NAMALWA (cell line): ENCODE data around the gene LCN2.
"Not testable (repeated sequence)": the region's sequence is repeated elsewhere in the genome, so short reads cannot be mapped to it uniquely, and the experiment has no call there.

Source experiments
- DNase-seq: peaks from one replicate; pipeline ENCODE4 v3.0.0-alpha.2; 2015; ENCODE audit warnings: low spot score

The LCN2 gene

GRCh38 chr9:128149001-128149701 is at the start of gene LCN2:
LCN2 (plus strand) TSS chr9:128149453; CDS start chr9:128149526, 73 bp downstream.
- DNase-seq = no peak

- no peak for DNase-seq
Observed at GRCh38 chr9:128099932-128100491, 49.2 kb upstream of the LCN2 start.

DNA sequence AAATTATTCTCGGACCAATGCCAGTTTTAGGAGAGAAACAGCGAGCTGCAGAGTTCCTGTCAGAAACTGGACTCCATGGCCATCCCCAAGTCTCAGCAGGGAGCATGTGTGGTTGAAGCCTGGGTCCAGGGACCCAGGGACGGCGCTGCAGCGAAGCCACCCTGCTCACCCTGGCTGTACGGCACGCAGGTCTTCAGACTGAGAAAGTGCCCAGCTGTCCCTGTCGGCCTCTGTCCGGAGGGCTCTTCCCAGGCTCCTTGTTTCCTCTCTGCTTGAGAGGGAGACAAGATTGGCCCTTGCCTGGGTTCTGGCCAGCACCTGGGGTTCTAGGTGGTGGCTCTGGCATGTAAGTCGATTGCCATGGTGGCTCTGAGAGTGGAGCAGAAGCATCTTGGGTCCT is 48.7 kb upstream of the LCN2 start:
- no peak for DNase-seq

GRCh38 chr9:128101231-128101661 is 48.0 kb upstream of the LCN2 start:
- no peak for DNase-seq

DNA sequence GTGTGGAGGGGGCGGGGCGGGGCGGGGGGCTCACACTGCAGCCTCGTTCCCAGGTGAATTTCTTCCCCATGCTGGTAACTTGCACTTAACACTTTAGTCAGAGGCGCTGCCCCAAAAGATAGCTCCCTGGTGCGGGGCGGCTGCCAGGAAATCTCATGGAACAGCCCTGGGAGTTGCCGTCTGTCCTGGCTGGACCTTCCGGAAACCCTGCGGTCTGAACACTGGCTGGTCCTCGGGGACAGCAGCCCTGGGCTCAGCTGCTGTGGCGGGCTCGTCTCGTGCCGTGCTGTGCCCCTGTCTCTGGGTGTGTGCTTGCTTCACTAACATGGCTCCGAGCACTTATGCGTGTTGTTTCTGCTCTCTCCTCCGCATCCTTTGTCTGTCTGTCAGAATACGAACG is 47.6 kb upstream of the LCN2 start:
- DNase-seq = no peak

GRCh38 chr9:128102196-128102595 is 47.1 kb upstream of the LCN2 start:
- no peak for DNase-seq

DNA sequence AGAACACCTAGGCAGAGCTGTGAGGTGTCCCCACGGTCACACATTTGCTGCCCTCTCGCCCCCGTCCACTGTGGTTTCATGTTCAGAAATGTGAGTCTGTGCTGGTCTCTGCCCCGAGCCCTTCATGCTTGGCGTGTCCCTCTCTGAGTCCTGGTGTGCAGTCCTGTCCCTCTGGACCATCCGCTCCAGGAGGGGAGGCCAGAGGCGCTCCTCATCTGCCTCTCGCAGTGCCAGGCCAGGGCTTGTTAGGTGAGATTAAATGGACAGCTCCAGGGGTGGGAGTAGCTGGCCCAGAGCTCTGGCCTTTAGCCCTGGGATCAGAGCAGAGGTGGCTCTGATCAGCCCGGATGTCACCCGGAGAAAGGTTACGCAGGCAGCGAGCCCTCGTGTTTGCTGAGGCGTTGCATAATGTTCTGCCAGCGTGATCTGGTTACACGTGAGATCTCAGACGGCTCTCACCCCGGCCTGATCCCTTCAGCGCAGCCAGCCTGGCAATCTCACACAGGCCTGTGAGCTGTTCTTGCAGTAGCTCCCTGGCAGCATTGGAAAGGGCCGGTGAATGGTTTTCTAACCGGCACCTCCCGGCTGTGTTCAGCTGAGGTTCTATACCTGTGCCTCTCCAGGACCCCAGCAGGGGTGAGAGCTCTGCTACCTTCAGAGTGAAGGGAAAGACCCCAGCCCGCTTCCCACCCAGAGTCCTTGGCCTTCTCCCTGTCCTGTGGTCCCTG is 46.2 kb upstream of the LCN2 start:
- no peak for DNase-seq

DNA sequence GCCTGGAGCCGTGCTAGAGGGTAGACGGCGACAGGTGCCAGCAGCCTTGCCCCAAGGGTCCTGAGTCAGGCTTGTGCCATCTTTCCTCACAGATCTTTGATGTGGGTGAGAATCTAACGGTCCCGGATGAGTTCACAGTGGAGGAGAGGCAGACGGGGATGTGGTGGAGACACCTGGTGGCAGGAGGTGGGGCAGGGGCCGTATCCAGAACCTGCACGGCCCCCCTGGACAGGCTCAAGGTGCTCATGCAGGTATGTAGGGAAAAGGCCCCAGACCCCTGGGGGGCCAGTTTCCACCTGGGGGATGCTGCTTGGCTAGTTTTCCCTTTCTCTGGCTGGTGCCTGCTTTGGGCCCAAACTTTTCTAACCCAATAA is 45.7 kb upstream of the LCN2 start:
- DNase-seq = no peak

DNA sequence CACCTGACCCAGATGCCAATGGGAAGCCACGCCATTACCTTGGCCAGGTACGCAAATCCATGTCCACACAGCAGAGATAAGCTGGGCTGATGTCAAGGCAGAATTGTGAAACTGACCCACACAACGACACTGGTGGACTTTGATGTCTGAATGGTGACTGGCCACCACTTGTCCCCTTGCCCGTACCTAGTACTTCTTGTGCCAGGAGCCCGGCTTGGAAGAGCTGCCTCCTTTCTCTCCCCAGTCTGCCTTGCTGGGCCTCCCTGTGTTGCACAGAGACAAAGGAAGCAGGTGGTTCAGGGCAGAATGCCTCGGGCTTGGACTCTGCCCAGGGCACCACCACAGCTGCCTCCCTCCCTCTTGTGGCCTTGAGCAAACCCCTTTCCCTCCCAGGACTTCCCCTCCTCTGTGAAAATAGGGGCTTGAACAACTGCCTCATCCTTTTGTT is 45.1 kb upstream of the LCN2 start:
- no peak for DNase-seq

GRCh38 chr9:128105538-128106175 is 43.6 kb upstream of the LCN2 start:
- DNase-seq = no peak

DNA sequence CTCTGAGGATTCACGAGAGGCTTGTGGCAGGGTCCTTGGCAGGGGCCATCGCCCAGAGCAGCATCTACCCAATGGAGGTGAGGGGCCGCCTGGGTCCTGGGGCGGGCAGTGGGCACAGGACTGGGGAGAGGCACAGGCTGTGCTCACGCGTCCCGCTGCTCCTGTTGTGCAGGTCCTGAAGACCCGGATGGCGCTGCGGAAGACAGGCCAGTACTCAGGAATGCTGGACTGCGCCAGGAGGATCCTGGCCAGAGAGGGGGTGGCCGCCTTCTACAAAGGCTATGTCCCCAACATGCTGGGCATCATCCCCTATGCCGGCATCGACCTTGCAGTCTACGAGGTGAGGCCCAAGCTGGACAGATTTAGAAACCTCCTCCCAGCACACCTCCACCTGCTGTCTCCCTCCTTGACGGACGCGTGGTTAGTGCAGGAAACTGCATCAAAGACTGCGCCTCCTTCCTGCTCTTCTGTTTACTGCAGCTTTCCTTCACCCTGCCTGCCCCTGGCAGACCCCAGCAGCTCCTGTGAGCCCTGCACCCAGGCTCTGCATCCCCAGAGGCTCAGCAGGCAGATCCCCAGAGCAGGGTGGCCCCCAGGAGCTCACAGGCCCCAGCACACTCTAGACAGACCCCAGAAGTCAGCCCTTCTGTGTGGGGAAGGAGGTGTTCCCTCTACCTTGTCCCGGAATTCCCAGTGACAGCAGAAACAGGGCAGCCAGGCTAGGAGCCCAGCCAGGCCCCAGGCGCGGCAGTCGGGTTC is 42.9 kb upstream of the LCN2 start:
- DNase-seq = no peak

GRCh38 chr9:128106940-128107467 is 42.2 kb upstream of the LCN2 start:
- DNase-seq = no peak

GRCh38 chr9:128107468-128108268 is 41.6 kb upstream of the LCN2 start:
- DNase-seq = no peak

DNA sequence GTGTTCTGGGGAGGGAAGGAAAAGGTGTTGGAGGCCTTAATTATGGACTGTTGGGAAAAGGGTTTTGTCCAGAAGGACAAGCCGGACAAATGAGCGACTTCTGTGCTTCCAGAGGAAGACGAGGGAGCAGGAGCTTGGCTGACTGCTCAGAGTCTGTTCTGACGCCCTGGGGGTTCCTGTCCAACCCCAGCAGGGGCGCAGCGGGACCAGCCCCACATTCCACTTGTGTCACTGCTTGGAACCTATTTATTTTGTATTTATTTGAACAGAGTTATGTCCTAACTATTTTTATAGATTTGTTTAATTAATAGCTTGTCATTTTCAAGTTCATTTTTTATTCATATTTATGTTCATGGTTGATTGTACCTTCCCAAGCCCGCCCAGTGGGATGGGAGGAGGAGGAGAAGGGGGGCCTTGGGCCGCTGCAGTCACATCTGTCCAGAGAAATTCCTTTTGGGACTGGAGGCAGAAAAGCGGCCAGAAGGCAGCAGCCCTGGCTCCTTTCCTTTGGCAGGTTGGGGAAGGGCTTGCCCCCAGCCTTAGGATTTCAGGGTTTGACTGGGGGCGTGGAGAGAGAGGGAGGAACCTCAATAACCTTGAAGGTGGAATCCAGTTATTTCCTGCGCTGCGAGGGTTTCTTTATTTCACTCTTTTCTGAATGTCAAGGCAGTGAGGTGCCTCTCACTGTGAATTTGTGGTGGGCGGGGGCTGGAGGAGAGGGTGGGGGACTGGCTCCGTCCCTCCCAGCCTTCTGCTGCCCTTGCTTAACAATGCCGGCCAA is 40.8 kb upstream of the LCN2 start:
- no peak for DNase-seq

DNA sequence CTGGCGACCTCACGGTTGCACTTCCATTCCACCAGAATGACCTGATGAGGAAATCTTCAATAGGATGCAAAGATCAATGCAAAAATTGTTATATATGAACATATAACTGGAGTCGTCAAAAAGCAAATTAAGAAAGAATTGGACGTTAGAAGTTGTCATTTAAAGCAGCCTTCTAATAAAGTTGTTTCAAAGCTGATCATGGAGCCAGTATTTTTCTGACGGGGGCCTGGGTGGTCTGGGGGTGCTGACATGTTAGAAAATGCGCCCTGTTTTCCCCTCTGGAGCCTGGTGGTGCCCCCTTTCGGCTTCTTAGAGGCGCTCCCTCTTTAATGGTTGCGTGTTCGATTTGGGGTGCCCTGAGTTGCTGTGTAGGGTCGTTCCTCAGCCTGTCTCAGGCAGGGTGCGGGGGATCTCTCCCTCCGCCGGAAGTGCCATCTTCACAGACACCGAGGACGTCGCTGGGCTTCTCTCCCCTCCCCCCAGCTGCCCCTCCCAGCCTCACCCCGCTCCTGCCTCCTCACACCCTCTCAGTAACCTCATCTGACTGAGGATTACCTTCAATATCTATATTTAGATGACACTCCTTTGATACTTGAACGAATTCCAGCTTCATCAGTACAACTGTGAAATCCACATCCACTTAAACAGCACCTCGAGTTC is 40.1 kb upstream of the LCN2 start:
- no peak for DNase-seq

DNA sequence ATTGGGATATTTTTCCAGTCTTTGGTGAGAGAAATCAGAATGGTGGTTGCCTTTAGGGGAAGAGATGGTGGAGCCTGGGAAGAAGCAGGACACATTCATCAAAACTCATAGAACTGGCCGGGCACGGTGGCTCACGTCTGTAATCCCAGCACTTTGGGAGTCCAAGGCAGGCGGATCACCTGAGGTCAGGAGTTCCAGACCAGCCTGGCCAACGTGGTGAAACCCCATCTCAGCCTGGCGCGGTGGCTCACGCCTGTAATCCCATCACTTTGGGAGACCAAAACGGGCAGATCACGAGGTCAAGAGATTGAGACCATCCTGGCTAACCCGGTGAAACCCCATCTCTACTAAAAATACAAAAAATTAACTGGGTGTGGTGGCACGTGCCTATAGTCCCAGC is 37.5 kb upstream of the LCN2 start:
- DNase-seq = not testable (repeated sequence)

DNA sequence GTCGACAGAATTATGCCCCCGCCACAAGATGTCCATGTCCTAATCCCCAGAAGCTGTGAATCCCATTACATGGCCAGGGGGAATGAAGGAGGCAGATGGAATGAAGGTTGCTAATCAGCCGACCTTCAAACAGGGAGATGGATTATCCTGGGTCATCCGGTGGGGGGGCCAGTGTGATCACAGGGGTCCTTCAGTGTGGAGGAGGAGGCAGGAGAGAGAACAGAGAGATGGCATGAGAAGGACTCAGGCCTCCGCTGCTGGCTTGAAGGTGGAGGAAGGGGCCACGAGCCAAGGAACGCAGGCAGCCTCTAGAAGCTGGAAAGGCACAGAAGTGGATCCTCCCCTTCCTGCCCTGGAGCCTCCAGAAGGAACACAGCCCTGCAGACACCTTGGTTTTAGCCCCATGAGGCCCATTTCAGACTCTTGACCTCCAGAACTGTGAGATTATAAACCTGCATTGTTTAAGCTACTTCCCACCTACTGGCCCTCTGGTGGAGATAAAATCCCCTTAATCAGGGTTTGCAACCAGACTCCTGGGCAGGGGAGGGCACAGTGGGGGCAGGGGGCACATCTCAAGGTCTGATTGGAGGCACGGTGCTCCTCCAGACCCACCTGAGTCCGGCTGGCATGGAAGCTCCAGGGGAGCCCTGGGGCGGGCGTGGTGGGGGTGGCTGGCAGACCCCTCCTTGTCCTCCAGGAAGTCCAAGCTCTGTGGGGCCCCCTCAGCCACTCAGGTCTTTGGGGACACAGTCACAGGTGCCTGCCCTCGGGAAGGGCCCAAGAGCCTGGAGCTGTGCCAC is 35.5 kb upstream of the LCN2 start:
- DNase-seq = no peak

GRCh38 chr9:128114326-128115186 is 34.7 kb upstream of the LCN2 start:
- DNase-seq = no peak
